ENCODE results near the gene CDC42BPB. TPM values are rescaled to one million over a fixed set of nuclear protein-coding genes. Genes with fewer than 3 reads are reported as not detected.

CDC42BPB gene
- total RNA-seq, 1 donor from 2014 or later, result 116 TPM

GRCh38 chr14:103103461-103104388 lies 46.4 kb upstream of the CDC42BPB start:
- Histone ChIP-seq H3K4me2 (ENCODE audit: low read length) (peak overlapping the region; percentile 20), H4K20me1 (ENCODE audit: insufficient read depth, low read length) (no peaks in the 10 kb centered on the region), H3K4me1 (ENCODE audit: insufficient read depth, low read length) (peaks cover 10% of the 10 kb centered on the region), H3K36me3 (ENCODE audit: insufficient read depth, low read length) (no peaks in the 10 kb centered on the region), H3K27me3 (ENCODE audit: insufficient read depth, low read length) (peaks cover 33% of the 10 kb centered on the region), H3K79me2 (ENCODE audit: insufficient read depth, low read length) (no peaks in the 10 kb centered on the region), H3K4me3 (ENCODE audit: insufficient read depth, low read depth, low read length) (no peak overlapping the region), H2AFZ (ENCODE audit: low read depth, low read length) (no peak overlapping the region), H3K9ac (ENCODE audit: low read length) (no peak overlapping the region), H3K9me3 (ENCODE audit: insufficient read depth, low read depth, low read length) (no peaks in the 10 kb centered on the region), H3K27ac (ENCODE audit: low read depth, low read length) (no peak overlapping the region)
- Mint-ChIP-seq H3K36me3 (ENCODE audit: low read depth, unreplicated experiment) (peaks cover 2% of the 10 kb centered on the region), H3K9me3 (ENCODE audit: unreplicated experiment) (peaks cover 11% of the 10 kb centered on the region), H3K27ac (ENCODE audit: unreplicated experiment) (no peak overlapping the region), H3K4me3 (ENCODE audit: unreplicated experiment) (no peak overlapping the region), H3K4me1 (ENCODE audit: low read depth, unreplicated experiment) (no peaks in the 10 kb centered on the region), H3K27me3 (ENCODE audit: low read depth, unreplicated experiment) (peaks cover 21% of the 10 kb centered on the region)
- no peak for FAIRE-seq
- no peak for TF ChIP-seq CTCF (IDR thresholded peaks at IDR 0.05; ENCODE audit: insufficient read depth, low read depth, low read length)
- TF ChIP-seq EZH2 (IDR thresholded peaks at IDR 0.05; ENCODE audit: insufficient read depth, low read length), result no peak
- no peak for DNase-seq (ENCODE audit: low read depth)

- Histone ChIP-seq H3K4me1 (ENCODE audit: insufficient read depth, low read length) (peaks cover under 1% of the 10 kb centered on the region), H3K9ac (ENCODE audit: low read length) (no peak overlapping the region), H3K79me2 (ENCODE audit: insufficient read depth, low read length) (no peaks in the 10 kb centered on the region), H3K9me3 (ENCODE audit: insufficient read depth, low read depth, low read length) (no peaks in the 10 kb centered on the region), H3K4me3 (ENCODE audit: insufficient read depth, low read depth, low read length) (no peak overlapping the region), H4K20me1 (ENCODE audit: insufficient read depth, low read length) (no peaks in the 10 kb centered on the region), H3K27me3 (ENCODE audit: insufficient read depth, low read length) (peaks cover 40% of the 10 kb centered on the region), H2AFZ (ENCODE audit: low read depth, low read length) (no peak overlapping the region), H3K4me2 (ENCODE audit: low read length) (no peak overlapping the region), H3K36me3 (ENCODE audit: insufficient read depth, low read length) (no peaks in the 10 kb centered on the region), H3K27ac (ENCODE audit: low read depth, low read length) (no peak overlapping the region)
- Mint-ChIP-seq H3K27me3 (ENCODE audit: low read depth, unreplicated experiment) (peaks cover 26% of the 10 kb centered on the region), H3K4me3 (ENCODE audit: unreplicated experiment) (no peak overlapping the region), H3K27ac (ENCODE audit: unreplicated experiment) (no peak overlapping the region), H3K9me3 (ENCODE audit: unreplicated experiment) (peaks cover 10% of the 10 kb centered on the region), H3K36me3 (ENCODE audit: low read depth, unreplicated experiment) (peaks cover 2% of the 10 kb centered on the region), H3K4me1 (ENCODE audit: low read depth, unreplicated experiment) (no peaks in the 10 kb centered on the region)
- FAIRE-seq (no peak), DNase-seq (ENCODE audit: low read depth) (no peak)
- TF ChIP-seq EZH2 (IDR thresholded peaks at IDR 0.05; ENCODE audit: insufficient read depth, low read length) (peak; percentile 54), CTCF (IDR thresholded peaks at IDR 0.05; ENCODE audit: insufficient read depth, low read depth, low read length) (no peak)
Measured at GRCh38 chr14:103102689-103103260, 45.4 kb upstream of the CDC42BPB start.
